ENCODE results near the gene NOX5.
"Not testable (repeated sequence)": the region's sequence is repeated elsewhere in the genome, so short reads cannot be mapped to it uniquely, and the experiment has no call there.

Gene NOX5

GRCh38 chr15:69060744-69061143 is 46.2 kb downstream of the NOX5 start:
- no peak for DNase-seq

GRCh38 chr15:69061414-69061842 is 46.9 kb downstream of the NOX5 start:
- no peak for DNase-seq

DNA sequence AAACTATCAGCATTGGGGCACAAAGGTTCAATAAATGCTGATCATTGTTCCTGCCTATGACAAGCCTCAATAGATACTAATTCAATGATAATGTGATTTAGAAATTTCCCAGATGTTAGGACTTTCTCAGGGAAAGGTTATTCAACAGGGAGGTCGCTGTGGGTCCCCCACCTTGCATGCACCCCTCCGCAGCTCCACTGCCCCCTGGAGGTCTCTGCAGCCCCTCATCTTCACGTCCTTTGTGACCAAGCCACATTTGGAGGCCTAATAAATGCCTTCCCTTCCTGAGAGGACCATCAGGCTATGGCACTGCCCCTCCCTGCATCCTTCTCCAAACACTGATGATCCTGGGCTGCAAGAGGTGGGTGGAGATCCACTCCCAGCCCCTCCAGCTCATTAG is 50.2 kb downstream of the NOX5 start:
- DNase-seq, result no peak

DNA sequence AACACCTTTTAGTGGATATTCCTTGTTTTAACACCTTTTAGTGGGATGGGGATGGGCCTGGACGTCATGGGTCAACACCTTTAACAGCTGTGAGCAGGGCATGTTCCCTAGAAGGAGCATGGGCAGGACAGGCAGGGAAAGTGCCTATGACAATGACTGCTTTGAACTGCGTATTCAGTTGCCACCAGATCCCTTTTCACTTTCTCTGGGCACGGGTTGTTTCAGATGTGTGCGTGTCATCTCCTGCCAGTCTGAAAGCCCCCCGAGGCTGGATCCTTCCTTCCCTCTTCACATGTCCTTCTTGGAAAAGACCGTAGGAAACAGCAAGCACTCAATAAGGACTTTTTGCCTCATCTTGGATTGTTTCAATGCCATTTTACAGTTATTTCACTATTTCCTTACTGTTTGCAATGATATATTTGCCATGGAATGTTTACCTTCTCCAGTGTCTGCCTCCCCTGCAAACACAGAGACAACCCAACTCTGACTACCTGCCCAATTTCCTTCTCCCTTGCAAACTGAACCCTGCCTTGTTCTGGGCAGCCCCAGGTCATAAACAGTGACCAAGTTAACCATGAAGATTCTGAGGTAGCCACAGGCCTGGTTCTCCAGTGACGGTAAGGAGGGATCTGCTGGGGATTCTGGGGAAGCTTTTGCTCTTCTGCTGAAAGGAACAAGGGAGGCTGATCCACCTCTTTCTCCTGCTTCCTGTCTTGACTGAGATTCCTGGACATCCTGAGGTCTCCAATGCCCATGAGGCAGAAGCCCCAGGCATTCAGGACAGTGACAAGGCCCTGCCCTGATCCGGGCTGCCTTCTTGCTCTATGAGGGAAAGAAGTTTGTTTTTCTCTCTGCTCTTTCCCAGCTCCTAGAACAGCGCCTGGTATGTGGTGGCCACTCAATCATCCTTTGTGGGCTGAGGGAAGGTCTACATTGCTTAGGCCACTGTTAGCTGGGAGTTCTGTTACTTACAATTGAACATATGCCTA is 51.8 kb downstream of the NOX5 start:
- DNase-seq, result no peak

GRCh38 chr15:69067296-69067695 is 52.8 kb downstream of the NOX5 start:
- no peak for DNase-seq

DNA sequence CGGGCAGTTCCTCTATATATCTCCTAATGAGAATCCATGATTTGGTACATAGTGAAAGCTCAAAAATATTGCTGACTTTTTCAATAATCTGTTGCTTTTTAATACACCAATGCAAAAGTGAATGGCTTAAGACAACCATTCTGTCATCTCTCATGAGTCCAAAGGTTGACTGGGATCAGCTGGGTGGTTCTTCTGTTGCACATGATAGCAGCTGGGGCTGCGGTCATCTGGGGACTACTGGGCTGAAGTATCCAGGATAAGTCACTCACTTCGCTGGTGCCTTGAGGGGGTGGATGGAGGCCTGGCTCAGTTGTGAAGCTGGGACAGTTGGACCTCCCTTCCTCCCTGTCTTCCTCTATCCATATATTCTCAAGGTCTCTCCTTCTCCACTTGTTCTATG is 53.7 kb downstream of the NOX5 start:
- no peak for DNase-seq

DNA sequence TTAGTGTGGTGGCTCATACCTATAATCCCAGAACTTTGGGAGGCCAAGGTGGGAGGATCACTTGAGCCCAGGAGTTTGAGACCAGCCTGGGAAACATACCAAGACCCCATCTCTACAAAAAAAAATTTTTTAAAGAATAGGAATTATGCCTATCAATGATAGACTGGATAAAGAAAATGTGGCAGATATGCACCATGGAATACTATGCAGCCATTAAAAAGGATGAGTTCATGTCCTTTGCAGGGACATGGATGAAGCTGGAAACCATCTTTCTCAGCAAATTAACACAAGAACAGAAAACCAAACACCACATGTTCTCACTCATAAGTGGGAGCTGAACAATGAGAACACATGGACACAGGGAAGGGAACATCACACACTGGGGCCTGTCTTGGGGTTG is 54.8 kb downstream of the NOX5 start:
- not testable (repeated sequence) for DNase-seq

- no peak for DNase-seq
These were observed 55.5 kb downstream of the NOX5 start for GRCh38 chr15:69069996-69070395.

DNA sequence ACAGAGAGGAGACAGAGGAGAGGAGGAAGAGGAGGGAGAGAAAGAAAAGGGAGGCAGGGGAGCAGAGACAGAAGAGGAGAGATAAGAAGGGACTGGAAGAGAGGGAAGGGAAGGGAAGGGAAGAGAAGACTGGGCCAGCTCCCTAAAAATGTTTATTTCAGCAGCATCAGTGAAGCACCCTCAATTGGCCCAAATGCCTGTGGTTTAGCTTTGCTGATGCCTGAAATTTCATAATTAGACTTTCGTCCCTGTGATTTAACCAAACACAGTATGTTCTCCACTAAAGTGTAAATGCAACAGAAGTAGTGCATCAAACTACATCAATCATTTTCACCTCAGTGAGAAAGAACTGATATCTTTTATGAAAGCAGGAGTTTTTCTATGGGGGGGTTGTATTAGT is 55.9 kb downstream of the NOX5 start:
- DNase-seq, result no peak

DNA sequence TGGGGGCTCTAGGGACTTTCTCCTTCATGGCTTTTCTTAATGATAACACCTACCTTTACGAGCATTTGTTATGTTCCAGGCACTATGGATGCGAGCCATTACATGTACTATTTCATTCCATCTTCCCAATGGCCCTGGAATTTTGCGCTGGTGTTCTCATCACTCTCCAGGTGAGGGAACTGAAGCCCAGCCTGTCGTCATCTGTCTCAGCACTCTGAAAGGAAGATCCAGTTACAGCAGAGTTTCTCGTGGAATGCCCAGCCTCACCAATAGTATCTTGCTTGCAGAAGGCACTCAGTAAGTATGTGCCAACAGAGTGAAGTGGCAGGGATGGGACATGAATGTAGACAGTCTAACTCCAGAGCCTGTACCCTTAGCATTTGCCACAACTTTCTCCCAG is 56.8 kb downstream of the NOX5 start:
- DNase-seq, result no peak

DNA sequence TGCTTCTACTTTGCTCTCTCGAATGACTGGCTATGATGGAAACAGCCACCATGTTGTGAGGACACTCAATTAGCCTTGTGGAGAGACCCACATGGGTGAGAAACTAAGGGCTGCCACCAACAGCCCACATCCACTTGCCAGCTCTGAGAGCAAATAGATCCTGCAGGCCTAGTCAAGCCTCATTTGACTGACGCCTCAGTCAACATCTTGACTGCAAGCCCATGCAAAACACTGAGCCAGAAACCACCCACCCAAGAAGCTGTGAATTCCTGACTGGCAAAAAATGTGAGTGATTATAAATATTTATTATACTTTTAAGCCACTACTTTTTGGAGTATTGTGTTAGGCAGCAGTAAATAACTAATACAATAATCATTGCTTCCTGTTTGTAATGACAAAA is 58.4 kb downstream of the NOX5 start:
- no peak for DNase-seq

GRCh38 chr15:69074001-69074842 is 59.7 kb downstream of the NOX5 start:
- DNase-seq, result no peak

DNA sequence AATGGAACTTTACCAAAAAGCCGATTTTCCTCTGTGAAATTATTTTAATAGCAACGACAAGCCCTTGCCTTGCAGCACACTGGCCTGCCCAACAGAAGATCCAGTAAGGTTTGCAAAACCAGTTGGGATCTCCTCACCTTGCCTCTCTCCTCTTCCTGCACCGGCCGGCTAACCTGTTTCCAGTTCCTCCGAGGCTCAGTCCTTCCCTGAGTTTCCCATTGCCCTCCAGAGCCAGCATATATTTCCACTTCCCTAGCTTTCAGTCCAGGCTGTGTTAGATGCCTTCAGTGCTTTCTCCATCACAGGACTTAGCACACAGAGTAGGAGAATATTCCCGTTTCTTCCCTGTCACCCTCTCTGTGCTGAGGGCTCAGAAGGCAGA is 60.3 kb downstream of the NOX5 start:
- no peak for DNase-seq

DNA sequence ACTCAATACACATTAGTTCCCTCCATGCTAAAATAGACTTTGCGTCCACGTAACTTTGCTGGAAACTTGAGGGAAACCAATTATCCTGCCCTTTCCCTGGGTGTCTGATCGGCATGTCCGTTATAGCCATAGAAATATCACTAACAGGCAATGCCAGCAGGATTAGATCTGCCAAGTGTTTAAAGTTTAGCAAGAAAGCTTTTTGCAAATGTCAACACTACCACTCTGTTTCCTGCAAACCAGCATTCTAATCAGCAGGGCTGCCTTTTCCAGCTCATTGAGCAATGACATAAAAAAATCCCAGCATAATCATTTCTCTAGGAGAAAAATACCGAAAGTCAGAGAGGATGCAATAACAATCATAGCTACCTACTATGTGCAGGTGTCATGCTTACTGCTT is 60.9 kb downstream of the NOX5 start:
- DNase-seq, result no peak

GRCh38 chr15:69076756-69077155 is 62.3 kb downstream of the NOX5 start:
- no peak for DNase-seq

- no peak for DNase-seq
These were observed 64.1 kb downstream of the NOX5 start for GRCh38 chr15:69078638-69079037.

DNA sequence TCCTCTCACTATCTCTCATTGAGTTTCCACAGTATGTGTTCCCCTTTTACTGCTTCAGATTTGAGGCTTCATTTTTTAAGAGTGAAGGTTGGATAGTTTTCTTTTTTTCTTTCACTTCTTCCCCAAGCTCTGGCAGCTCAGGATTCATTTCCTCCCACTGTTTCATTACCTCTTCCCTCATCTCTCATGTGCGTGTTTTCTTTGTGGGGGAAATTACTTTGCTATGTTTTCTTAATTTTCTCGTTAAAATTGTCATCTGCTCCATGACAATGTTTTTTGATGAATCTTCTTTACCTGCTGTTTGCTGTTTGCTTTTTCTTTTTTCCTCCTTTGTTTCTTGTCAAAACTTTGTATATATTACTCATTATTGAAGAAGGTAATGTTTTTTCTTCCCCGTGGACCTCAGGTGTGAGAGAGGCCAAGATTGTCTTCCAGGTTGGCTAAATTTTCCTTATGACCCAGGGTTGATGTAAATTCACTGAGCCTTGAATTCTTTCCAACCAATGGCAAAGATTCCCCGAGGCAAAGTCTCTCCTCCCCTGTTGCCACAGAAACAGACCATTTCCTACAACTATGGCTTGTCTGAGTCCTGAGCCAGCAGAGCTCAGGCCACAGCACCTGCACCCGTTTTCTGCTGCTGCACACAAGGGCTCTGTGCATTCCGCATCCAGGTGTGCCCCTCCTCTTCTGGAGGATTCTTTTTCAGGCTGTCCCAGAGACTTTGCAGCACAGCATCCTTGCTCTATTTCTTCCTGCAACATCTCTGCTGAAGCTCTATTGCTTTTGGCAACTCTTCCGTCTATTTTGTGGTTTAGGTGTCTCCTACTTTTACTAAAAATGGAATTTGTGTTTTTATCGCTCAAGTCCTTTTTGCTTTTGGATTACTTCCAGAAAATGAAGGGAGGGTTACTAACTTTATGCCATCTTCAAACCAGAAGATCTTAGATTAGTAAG is 66.1 kb downstream of the NOX5 start:
- no peak for DNase-seq

DNA sequence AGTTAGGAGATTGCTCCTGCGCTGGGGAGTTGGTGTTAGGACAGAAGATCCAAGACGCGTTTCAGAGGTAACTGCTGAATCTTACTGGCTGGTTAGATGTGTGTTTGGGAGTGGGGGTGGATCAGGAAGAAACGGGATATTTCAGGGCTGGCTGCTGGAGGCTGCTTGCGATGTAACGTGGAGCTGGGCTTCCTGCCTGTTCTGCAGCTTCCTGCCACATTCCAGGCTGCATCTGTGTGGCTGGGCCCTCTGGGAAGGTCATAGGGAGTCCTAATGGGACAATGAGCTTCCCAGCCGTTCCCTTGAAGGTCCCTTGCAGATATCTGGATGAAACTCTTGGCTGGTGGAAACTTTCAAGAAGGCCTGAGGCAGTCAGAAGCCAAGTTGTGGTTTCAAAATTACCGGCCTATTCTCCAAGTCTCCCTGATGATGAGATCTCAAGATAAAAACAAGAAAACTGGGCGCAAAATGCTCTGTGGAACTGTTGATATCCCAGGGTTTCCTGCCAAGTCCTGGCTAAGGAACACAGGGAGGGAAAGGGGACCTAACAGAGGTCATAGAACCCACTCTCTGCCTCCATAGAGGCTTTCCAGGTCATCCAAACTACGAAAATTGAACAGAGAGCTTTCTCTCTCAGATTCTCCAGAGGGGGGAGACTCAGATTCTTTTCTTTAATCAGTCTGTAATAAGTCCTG is 67.0 kb downstream of the NOX5 start:
- DNase-seq, result no peak

DNA sequence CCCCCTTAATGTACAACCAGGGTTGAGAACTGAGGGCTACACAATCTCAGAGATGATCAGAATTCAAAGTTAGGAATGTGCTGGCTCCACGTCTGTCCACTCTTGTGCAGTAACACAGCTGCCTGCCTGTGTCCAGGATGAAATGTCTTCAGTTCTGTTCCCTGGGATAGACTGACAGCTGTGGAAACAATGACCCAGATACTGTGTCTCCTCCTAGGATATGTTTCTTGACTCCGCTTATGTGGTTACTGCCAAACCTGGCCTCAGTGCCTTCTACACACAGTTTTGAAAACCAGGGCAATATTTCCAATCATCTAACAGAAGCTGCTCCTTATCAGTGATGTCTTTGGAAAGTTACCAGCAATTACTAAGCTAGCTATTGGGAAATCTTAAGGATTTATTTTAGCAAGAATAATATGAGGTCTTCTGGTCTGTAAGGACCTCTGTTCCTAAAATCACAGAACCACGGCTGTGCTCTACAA is 67.6 kb downstream of the NOX5 start:
- DNase-seq, result no peak

- DNase-seq, result no peak
These were observed 68.1 kb downstream of the NOX5 start for GRCh38 chr15:69082554-69082953.

GRCh38 chr15:69084404-69085030 is 70.0 kb downstream of the NOX5 start:
- no peak for DNase-seq

Measured in CD4-positive, alpha-beta T cell treated with Interferon gamma for 1 hour (primary cell).